ENCODE results near the gene LCN1. TPM values are rescaled to one million over a fixed set of nuclear protein-coding genes. Genes with fewer than 3 reads are reported as not detected.

LCN1 gene
- total RNA-seq, 1 experiment from 2014 or later, result not detected

GRCh38 chr9:135562235-135562745 is 41.0 kb downstream of the LCN1 start:
- H3K4me1 Mint-ChIP-seq (ENCODE audit: insufficient read depth, unreplicated experiment), result no peaks in the 10 kb centered on the region
- no peaks in the 10 kb centered on the region for H3K36me3 Mint-ChIP-seq (ENCODE audit: insufficient read depth, unreplicated experiment)
- POLR2A ChIA-PET, result no interaction called here
- H3K9me3 Mint-ChIP-seq (ENCODE audit: unreplicated experiment), result no peaks in the 10 kb centered on the region
- no peak for DNase-seq (ENCODE audit: unreplicated experiment)
- TF ChIP-seq, protein P1, sequence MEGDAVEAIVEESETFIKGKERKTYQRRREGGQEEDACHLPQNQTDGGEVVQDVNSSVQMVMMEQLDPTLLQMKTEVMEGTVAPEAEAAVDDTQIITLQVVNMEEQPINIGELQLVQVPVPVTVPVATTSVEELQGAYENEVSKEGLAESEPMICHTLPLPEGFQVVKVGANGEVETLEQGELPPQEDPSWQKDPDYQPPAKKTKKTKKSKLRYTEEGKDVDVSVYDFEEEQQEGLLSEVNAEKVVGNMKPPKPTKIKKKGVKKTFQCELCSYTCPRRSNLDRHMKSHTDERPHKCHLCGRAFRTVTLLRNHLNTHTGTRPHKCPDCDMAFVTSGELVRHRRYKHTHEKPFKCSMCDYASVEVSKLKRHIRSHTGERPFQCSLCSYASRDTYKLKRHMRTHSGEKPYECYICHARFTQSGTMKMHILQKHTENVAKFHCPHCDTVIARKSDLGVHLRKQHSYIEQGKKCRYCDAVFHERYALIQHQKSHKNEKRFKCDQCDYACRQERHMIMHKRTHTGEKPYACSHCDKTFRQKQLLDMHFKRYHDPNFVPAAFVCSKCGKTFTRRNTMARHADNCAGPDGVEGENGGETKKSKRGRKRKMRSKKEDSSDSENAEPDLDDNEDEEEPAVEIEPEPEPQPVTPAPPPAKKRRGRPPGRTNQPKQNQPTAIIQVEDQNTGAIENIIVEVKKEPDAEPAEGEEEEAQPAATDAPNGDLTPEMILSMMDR (IDR thresholded peaks at IDR 0.05; ENCODE audit: unreplicated experiment), result no peak
- intact Hi-C loops (cut with micrococcal nuclease), result no loop called here
- CTCF ChIA-PET, result no interaction called here
- no peak overlapping the region for H3K4me3 Mint-ChIP-seq (ENCODE audit: unreplicated experiment)
- H3K27ac Mint-ChIP-seq (ENCODE audit: low read depth, unreplicated experiment), result no peak overlapping the region
- no TSS peak for BruUV-seq (replicated peaks)
- H3K27me3 Mint-ChIP-seq (ENCODE audit: insufficient read depth, unreplicated experiment), result peaks cover 53% of the 10 kb centered on the region

- Mint-ChIP-seq H3K9me3 (ENCODE audit: unreplicated experiment) (no peaks in the 10 kb centered on the region), H3K27ac (ENCODE audit: low read depth, unreplicated experiment) (no peak overlapping the region), H3K4me1 (ENCODE audit: insufficient read depth, unreplicated experiment) (no peaks in the 10 kb centered on the region), H3K4me3 (ENCODE audit: unreplicated experiment) (no peak overlapping the region), H3K36me3 (ENCODE audit: insufficient read depth, unreplicated experiment) (no peaks in the 10 kb centered on the region), H3K27me3 (ENCODE audit: insufficient read depth, unreplicated experiment) (peaks cover 61% of the 10 kb centered on the region)
- POLR2A ChIA-PET, result no interaction called here
- intact Hi-C loops (cut with micrococcal nuclease), result no loop called here
- CTCF ChIA-PET, result no interaction called here
- TF ChIP-seq, protein P1 (IDR thresholded peaks at IDR 0.05; ENCODE audit: unreplicated experiment), result no peak
- no TSS peak for BruUV-seq (replicated peaks)
- no peak for DNase-seq (ENCODE audit: unreplicated experiment)
Observed at GRCh38 chr9:135563039-135563476, 41.8 kb downstream of the LCN1 start.

DNA sequence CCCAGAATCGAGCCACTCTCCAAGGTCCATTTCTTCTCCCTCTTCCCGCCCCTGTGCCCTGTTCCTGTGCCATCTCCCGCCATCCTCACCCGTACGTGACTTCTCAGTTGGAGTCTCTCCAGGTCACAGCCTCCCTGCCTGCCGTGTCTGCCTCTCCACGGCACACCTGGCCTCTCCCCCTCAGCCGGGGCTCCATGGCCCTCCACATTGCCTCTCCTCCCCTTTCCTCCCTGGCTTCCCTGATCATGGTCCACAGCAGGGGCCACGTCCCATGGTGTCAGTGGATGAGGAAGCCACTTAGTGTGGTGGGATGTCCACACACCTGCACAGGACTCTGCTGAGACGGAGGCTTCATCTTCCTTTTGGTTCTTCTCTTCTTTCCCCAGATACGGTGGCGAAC is 42.6 kb downstream of the LCN1 start:
- POLR2A ChIA-PET, result no interaction called here
- intact Hi-C loops (cut with micrococcal nuclease), result no loop called here
- DNase-seq (ENCODE audit: unreplicated experiment), result no peak
- BruUV-seq (replicated peaks), result no TSS peak
- CTCF ChIA-PET, result no interaction called here
- TF ChIP-seq, protein P1 (IDR thresholded peaks at IDR 0.05; ENCODE audit: unreplicated experiment), result no peak
- Mint-ChIP-seq H3K27me3 (ENCODE audit: insufficient read depth, unreplicated experiment) (peaks cover 69% of the 10 kb centered on the region), H3K27ac (ENCODE audit: low read depth, unreplicated experiment) (peak overlapping the region; percentile 30), H3K36me3 (ENCODE audit: insufficient read depth, unreplicated experiment) (no peaks in the 10 kb centered on the region), H3K4me3 (ENCODE audit: unreplicated experiment) (no peak overlapping the region), H3K9me3 (ENCODE audit: unreplicated experiment) (no peaks in the 10 kb centered on the region), H3K4me1 (ENCODE audit: insufficient read depth, unreplicated experiment) (no peaks in the 10 kb centered on the region)

GRCh38 chr9:135565141-135565628 is 43.9 kb downstream of the LCN1 start:
- peaks cover 65% of the 10 kb centered on the region for H3K27me3 Mint-ChIP-seq (ENCODE audit: insufficient read depth, unreplicated experiment)
- H3K9me3 Mint-ChIP-seq (ENCODE audit: unreplicated experiment), result no peaks in the 10 kb centered on the region
- no peak overlapping the region for H3K4me3 Mint-ChIP-seq (ENCODE audit: unreplicated experiment)
- no peak for DNase-seq (ENCODE audit: unreplicated experiment)
- intact Hi-C loops (cut with micrococcal nuclease), result no loop called here
- ChIA-PET CTCF (no interaction called here), POLR2A (interaction anchor here (0.6 kb wide), 1 partner anchor 147 kb away, joined by 3 read pairs; no protein-coding TSS in a partner anchor)
- H3K4me1 Mint-ChIP-seq (ENCODE audit: insufficient read depth, unreplicated experiment), result no peaks in the 10 kb centered on the region
- H3K36me3 Mint-ChIP-seq (ENCODE audit: insufficient read depth, unreplicated experiment), result no peaks in the 10 kb centered on the region
- TF ChIP-seq, protein P1 (IDR thresholded peaks at IDR 0.05; ENCODE audit: unreplicated experiment), result no peak
- H3K27ac Mint-ChIP-seq (ENCODE audit: low read depth, unreplicated experiment), result no peak overlapping the region
- BruUV-seq (replicated peaks), result no TSS peak

Data from MCF 10A (cell line).